ENCODE measurements around the gene STUM. TPM values are rescaled to one million over a fixed set of nuclear protein-coding genes. Genes with fewer than 3 reads are reported as not detected.

The STUM gene
- total RNA-seq, 1 experiment from 2014 or later, result 0.11 TPM

DNA sequence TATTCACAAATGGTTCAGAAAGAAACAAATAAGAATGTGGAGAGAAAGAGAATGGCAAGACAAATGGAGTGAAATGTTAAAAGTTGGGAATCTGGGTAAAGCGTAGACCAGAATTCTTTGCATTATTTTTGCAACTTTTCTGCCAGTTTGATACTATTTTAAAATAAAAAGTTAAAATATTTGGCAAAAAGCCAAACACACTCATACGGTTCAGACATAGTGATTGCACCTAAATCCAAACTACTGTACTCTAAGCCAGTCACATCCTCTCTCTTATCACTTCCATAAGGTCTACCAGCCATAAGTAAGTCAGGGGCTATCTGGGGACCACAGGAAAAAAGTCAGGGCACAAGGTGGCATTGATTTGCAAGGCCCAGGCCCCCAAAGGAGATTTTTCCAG lies 14.4 kb downstream of the STUM start:
- no peak overlapping the region for H2BK5ac ChIP-seq (ENCODE audit: insufficient read length, low read length)
- no peak overlapping the region for H3K9ac ChIP-seq (ENCODE audit: extremely low read depth, insufficient read length, low read length)
- H3K9me3 ChIP-seq (ENCODE audit: control insufficient read depth, low read depth, low read length), result no peaks in the 10 kb centered on the region
- H3K4ac ChIP-seq (ENCODE audit: low read depth, low read length), result no peak overlapping the region
- H3K23ac ChIP-seq (ENCODE audit: insufficient read length, low read depth, low read length), result no peak overlapping the region
- H2AK5ac ChIP-seq (ENCODE audit: insufficient read length, low read length), result no peak overlapping the region
- H3K4me1 Mint-ChIP-seq, result peaks cover 0 to 2% of the 10 kb centered on the region in 2 experiments; a peak in 1 of 4 replicates
- H2AFZ ChIP-seq (ENCODE audit: low read length), result no peak overlapping the region
- H3K79me2 ChIP-seq (ENCODE audit: insufficient read depth, low read length), result no peaks in the 10 kb centered on the region
- H2BK20ac ChIP-seq (ENCODE audit: low read depth, low read length, poor library complexity, severe bottlenecking), result no peak overlapping the region
- H3K27me3 Mint-ChIP-seq (ENCODE audit: low read depth), result peaks cover 13% of the 10 kb centered on the region
- no peak overlapping the region for H3K56ac ChIP-seq (ENCODE audit: insufficient read length, low read depth, low read length)
- H2BK15ac ChIP-seq (ENCODE audit: low read depth, low read length), result no peak overlapping the region
- H4K20me1 ChIP-seq (ENCODE audit: control insufficient read depth, insufficient read depth, insufficient read length), result no peaks in the 10 kb centered on the region
- no peak overlapping the region for H4K8ac ChIP-seq (replicated peaks; ENCODE audit: insufficient read length, low read depth, low read length)
- no peak overlapping the region for H3K27ac Mint-ChIP-seq
- H3K4me2 ChIP-seq (ENCODE audit: insufficient read depth, insufficient read length, low read length), result no peak overlapping the region
- H3T11ph ChIP-seq (ENCODE audit: low read length), result no peak overlapping the region
- H3K79me1 ChIP-seq (ENCODE audit: insufficient read depth, low read depth, low read length, poor library complexity, severe bottlenecking), result no peaks in the 10 kb centered on the region
- no peaks in the 10 kb centered on the region for H3K4me1 ChIP-seq (ENCODE audit: insufficient read depth, low read length)
- no peaks in the 10 kb centered on the region for H3K9me3 Mint-ChIP-seq
- TF ChIP-seq, protein P1, sequence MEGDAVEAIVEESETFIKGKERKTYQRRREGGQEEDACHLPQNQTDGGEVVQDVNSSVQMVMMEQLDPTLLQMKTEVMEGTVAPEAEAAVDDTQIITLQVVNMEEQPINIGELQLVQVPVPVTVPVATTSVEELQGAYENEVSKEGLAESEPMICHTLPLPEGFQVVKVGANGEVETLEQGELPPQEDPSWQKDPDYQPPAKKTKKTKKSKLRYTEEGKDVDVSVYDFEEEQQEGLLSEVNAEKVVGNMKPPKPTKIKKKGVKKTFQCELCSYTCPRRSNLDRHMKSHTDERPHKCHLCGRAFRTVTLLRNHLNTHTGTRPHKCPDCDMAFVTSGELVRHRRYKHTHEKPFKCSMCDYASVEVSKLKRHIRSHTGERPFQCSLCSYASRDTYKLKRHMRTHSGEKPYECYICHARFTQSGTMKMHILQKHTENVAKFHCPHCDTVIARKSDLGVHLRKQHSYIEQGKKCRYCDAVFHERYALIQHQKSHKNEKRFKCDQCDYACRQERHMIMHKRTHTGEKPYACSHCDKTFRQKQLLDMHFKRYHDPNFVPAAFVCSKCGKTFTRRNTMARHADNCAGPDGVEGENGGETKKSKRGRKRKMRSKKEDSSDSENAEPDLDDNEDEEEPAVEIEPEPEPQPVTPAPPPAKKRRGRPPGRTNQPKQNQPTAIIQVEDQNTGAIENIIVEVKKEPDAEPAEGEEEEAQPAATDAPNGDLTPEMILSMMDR (conservative IDR thresholded peaks at IDR 0.05), result no peak
- no peak for DNase-seq
- no peak overlapping the region for H2BK12ac ChIP-seq (ENCODE audit: insufficient read length, low read depth, low read length)
- no peaks in the 10 kb centered on the region for H3K23me2 ChIP-seq (ENCODE audit: insufficient read length, low read depth, low read length, poor library complexity, severe bottlenecking)
- no peak overlapping the region for H4K5ac ChIP-seq (ENCODE audit: insufficient read length, low read depth, low read length)
- no CpG with 5 or more reads among the region's 2 CpGs for WGBS (ENCODE audit: extremely low coverage, insufficient read length, low lambda C conversion rate)
- no peak overlapping the region for H3K18ac ChIP-seq (ENCODE audit: insufficient read length, low read depth, low read length)
- H3K14ac ChIP-seq (ENCODE audit: insufficient read depth, low read length), result no peak overlapping the region
- H4K91ac ChIP-seq (ENCODE audit: insufficient read length, low read depth, low read length), result no peak overlapping the region
- no peaks in the 10 kb centered on the region for H3K27me3 ChIP-seq (ENCODE audit: insufficient read depth, low read length)
- no peak overlapping the region for H3K4me3 Mint-ChIP-seq
- no peak overlapping the region for H3K27ac ChIP-seq (ENCODE audit: insufficient read length, low read depth, low read length)
- H3K36me3 Mint-ChIP-seq (ENCODE audit: insufficient read depth in 1 of 3, low read depth in 3 of 3), result no peaks in the 10 kb centered on the region
- no peak overlapping the region for H2BK120ac ChIP-seq (ENCODE audit: low read depth, low read length, poor library complexity, severe bottlenecking)

All from H9 (cell line).